ENCODE data around the gene HAPLN2. TPM values are rescaled to one million over a fixed set of nuclear protein-coding genes. Genes with fewer than 3 reads are reported as not detected.
"Not testable (repeated sequence)": the region's sequence is repeated elsewhere in the genome, so short reads cannot be mapped to it uniquely, and the experiment has no call there.

The HAPLN2 gene
- total RNA-seq, 3 donors from 2014 or later: 0.28 TPM; not detected in 2

DNA sequence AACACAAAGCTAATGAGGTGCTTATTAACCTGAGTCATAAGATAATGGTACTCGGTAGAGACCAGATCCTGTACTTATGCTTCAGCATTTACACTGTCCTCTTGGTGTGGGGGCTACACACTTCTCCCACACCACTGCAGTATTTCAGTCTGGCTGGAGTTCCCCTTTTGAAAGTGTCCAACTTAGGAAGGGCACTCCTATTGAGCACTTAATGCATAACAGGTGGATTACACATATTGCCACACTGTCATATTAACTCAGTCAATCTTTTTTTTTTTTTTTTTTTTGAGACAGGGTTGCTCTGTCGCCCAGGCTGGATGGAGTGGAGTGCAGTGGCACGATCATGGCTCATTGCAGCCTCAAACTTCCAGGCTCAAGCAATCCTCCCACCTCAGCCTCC, 19.4 kb upstream of the HAPLN2 start:
- intact Hi-C loops (cut with DNase I, micrococcal nuclease): loop anchor here (10.0 kb wide), 2 partner anchors 115 to 145 kb away; no protein-coding TSS in a partner anchor
- DNase-seq (no peak), ATAC-seq (no peak)
- Histone ChIP-seq H3K4me3 (no peak overlapping the region), H3K4me1 (ENCODE audit: low read depth) (peaks cover 13% of the 10 kb centered on the region), H3K9me3 (no peaks in the 10 kb centered on the region), H3K36me3 (ENCODE audit: low read depth) (no peaks in the 10 kb centered on the region)
- TF ChIP-seq, protein P1, sequence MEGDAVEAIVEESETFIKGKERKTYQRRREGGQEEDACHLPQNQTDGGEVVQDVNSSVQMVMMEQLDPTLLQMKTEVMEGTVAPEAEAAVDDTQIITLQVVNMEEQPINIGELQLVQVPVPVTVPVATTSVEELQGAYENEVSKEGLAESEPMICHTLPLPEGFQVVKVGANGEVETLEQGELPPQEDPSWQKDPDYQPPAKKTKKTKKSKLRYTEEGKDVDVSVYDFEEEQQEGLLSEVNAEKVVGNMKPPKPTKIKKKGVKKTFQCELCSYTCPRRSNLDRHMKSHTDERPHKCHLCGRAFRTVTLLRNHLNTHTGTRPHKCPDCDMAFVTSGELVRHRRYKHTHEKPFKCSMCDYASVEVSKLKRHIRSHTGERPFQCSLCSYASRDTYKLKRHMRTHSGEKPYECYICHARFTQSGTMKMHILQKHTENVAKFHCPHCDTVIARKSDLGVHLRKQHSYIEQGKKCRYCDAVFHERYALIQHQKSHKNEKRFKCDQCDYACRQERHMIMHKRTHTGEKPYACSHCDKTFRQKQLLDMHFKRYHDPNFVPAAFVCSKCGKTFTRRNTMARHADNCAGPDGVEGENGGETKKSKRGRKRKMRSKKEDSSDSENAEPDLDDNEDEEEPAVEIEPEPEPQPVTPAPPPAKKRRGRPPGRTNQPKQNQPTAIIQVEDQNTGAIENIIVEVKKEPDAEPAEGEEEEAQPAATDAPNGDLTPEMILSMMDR (IDR thresholded peaks at IDR 0.05): no peak

DNA sequence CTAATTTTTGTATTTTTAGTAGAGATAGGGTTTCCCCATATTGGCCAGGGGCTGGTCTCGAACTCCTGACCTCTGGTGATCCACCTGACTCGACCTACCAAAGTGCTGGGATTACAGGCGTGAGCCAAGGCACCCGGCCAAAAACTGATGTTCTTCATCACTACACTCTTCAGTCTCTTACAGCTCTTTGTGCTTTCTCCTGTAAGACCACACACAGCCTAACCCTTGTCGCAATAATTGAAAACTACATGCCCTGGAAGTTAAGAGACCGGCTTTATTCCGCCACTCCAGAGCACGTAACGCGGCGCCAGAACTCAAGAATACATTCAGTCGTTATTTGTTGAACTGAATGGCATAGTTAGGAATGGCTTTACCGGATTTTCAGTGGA, 18.5 kb upstream of the HAPLN2 start:
- intact Hi-C loops (cut with DNase I, micrococcal nuclease): loop anchor here (10.0 kb wide), 2 partner anchors 116 to 146 kb away; no protein-coding TSS in a partner anchor
- Histone ChIP-seq H3K4me3 (peak overlapping the region; percentile 41), H3K4me1 (ENCODE audit: low read depth) (peaks cover 13% of the 10 kb centered on the region), H3K36me3 (ENCODE audit: low read depth) (no peaks in the 10 kb centered on the region), H3K9me3 (no peaks in the 10 kb centered on the region)
- DNase-seq: no peak
- ATAC-seq: peak; percentile 28
- TF ChIP-seq, protein P1 (IDR thresholded peaks at IDR 0.05): no peak

DNA sequence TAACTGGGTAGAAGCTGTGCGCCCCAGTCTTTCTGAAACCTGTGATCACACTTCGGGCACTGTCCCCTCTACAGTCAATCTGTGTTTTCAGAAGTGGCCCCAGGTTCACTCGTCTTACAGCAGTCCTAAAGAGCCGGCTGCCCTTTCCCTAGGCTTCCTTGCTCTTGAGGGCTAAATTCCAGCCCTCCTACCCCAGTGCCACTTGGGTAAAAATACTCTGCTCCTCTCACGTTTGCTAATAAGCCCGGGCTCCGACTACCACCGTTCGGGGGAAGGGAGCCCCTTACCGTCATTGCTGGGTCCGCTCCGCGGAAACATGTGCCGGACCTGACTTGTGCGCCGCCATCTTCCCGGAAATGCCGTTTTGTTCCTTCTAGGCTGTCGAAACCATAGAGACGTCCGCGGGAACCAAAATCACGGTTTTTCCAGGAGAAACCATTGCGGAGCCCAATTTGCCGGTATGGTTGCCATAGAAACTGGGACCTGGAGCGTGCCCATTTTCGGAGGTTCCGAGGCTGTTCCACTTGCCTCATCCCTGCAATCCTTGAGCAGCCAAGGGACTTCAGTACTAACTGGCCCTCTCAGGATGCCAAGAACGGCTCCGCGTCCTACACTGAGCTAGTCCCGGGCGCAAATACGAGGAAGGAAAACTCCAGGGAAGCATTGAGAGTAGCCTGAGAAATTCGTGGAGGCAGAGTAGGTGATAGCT, 17.9 kb upstream of the HAPLN2 start, which contains the start of gene GPATCH4:
Gene GPATCH4 (minus strand): TSS at position 358 of the 709 bp plus-strand sequence.
- peak; percentile 76 to 83 (median 78) for DNase-seq
- Histone ChIP-seq H3K9me3 (no peaks in the 10 kb centered on the region), H3K4me3 (peak within 1 kb of the TSS; percentile 41), H3K4me1 (ENCODE audit: low read depth) (peaks cover 13% of the 10 kb centered on the region), H3K36me3 (ENCODE audit: low read depth) (no peaks in the 10 kb centered on the region)
- intact Hi-C loops (cut with DNase I, micrococcal nuclease): loop anchor here (10.0 kb wide), 2 partner anchors 116 to 146 kb away; no protein-coding TSS in a partner anchor
- TF ChIP-seq, protein P1 (IDR thresholded peaks at IDR 0.05): no peak
- peak; percentile 89 for ATAC-seq

DNA sequence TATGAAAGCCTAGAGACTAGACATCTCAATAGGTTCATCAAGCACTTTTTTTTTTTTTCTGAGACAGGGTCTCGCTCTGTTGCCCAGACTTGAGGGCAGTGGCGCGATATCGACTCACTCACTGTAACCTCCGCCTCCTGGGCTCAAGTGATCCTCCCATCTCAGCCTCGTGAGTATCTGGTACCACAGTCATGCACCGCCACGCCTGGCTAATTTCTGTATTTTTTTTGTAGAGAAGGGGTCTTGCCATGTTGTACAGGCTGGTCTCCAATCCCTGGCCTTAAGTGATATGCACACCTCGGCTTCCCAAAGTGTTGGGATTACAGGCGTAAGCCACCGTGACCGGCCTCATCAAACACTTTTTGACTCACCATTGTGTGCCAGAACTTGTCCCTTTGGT, 17.3 kb upstream of the HAPLN2 start:
- ATAC-seq: no peak
- TF ChIP-seq, protein P1 (IDR thresholded peaks at IDR 0.05): no peak
- Histone ChIP-seq H3K4me3 (no peak overlapping the region), H3K9me3 (no peaks in the 10 kb centered on the region), H3K36me3 (ENCODE audit: low read depth) (no peaks in the 10 kb centered on the region), H3K4me1 (ENCODE audit: low read depth) (peaks cover 13% of the 10 kb centered on the region)
- DNase-seq: no peak
- intact Hi-C loops (cut with DNase I, micrococcal nuclease): loop anchor here (10.0 kb wide), 2 partner anchors 117 to 147 kb away; no protein-coding TSS in a partner anchor

DNA sequence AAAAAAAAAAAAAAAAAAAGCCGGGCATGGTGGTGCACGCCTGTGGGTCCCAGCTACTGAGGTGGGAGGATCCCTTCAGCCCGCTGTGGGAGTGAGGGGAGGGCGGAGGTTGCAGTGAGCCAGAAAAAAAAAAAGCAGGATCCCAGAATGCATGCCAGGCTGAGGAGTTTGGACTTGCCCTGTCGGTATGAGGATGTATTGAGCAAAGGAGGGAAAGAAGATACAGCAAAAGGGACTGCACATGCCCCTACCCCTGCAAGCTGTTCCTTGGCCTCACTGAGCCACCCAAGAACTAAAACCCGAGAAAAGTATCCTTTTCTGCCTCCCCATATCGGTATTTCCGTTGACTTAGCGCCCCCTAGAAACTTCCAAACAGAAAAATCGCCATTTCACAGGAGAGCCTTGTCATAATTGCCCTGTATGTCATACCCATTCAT, 16.6 kb upstream of the HAPLN2 start:
- DNase-seq: peak in 1 of 3 donors; percentile 38
- intact Hi-C loops (cut with DNase I, micrococcal nuclease): loop anchor here (10.0 kb wide), 2 partner anchors 118 to 148 kb away; no protein-coding TSS in a partner anchor
- TF ChIP-seq, protein P1 (IDR thresholded peaks at IDR 0.05): no peak

DNA sequence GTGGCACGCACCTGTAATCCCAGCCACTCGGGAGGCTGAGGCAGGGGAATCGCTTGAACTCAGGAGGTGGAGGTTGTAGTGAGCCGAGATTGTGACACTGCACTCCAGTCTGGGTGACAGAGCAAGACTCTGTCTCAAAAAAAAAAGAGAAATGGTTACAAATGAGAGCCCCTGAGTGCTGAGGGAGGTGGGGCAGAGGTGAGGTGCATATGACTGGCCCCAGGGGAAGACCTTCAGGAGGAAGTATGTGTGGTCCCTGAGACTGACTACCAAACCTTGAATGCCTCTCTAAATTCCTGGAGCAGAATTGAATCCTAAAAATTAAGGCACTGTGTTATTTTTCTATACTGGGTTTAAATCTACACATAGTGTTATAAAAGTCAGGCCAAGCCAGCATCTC, 11.9 kb upstream of the HAPLN2 start:
- intact Hi-C loops (cut with DNase I, micrococcal nuclease): loop anchor here (10.0 kb wide), 2 partner anchors 123 to 153 kb away; no protein-coding TSS in a partner anchor
- H3K9me3 ChIP-seq; H3K36me3 ChIP-seq (ENCODE audit: low read depth); DNase-seq; ATAC-seq; H3K4me1 ChIP-seq (ENCODE audit: low read depth); H3K4me3 ChIP-seq: not testable (repeated sequence)

More for the DNA sequence above, 16.6 kb upstream of the HAPLN2 start:
- Histone ChIP-seq H3K4me1 (ENCODE audit: low read depth) (peaks cover 13% of the 10 kb centered on the region), H3K9me3 (no peaks in the 10 kb centered on the region), H3K4me3 (no peak overlapping the region), H3K36me3 (ENCODE audit: low read depth) (no peaks in the 10 kb centered on the region)
- no peak for ATAC-seq
